ENCODE data around the gene ECHDC1.
"Not testable (repeated sequence)": the region's sequence is repeated elsewhere in the genome, so short reads cannot be mapped to it uniquely, and the experiment has no call there.

Gene ECHDC1, protein sequence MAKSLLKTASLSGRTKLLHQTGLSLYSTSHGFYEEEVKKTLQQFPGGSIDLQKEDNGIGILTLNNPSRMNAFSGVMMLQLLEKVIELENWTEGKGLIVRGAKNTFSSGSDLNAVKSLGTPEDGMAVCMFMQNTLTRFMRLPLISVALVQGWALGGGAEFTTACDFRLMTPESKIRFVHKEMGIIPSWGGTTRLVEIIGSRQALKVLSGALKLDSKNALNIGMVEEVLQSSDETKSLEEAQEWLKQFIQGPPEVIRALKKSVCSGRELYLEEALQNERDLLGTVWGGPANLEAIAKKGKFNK

DNA sequence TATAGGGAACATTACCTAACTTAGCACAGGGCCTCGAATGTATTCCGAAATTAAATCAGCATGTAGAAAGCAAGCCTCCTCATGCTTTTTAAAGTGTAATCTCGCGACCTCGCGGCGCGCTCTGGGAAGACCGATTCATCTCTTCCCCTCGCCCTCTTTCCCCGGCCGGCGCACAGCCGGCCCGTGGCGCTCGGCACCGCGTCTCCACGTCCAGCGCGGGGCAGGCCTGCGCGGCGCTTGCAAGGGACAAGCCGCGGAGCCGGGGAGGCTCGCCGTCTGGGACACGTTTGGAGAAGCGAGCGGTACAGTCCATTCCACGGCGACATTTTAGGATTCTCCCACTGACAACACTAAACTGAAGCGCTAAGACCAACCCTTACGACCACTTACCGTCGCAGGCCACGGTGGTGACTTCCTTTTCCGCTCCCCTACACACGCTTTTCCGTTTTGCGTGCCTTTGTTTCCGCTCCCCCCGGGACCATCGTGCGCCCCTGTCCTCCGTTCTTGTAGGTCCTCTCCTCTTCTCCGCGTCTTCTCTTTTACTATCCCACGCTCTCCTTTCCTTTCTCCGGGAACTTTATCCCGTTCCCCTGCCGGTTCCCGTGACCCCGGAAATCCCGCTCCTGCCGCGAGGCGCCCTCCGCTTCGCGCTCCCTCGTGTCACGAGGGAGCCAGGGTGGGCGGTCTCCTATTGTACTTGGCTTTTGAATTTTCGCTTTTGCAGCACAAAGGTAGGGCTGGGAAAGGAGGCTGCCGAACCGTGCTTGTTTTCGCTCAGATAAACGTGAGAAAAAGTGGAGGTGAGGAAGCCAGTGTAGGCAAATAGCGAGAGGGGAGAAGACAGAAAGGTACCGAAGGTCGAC, at the start of gene ECHDC1:
ECHDC1 (minus strand) TSS at position 664 of the 863 bp plus-strand sequence. CDS start 12,581 bp downstream, outside the sequence.
- DNase-seq, result peak; percentile 41 to 67

DNA sequence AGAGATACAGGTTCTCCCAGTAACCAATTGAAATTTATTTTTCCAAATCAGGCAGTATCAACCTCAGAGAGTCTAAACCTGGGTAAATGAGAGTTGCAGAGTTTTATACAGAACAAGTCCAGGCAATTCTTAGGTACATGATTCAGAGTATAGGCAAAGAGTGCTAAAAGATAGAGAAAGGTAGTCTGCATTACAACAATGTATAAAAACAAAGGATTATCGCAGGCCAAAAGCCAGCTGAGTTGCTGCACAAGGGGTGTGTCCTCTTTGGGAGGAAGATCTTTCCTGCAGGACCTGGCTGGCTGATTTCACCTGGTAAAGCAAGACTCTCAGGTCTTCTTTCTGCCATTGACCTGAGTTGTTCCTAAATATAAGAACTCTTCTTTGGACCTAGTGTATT, 48.9 kb upstream of the ECHDC1 start:
- no peak for DNase-seq

DNA sequence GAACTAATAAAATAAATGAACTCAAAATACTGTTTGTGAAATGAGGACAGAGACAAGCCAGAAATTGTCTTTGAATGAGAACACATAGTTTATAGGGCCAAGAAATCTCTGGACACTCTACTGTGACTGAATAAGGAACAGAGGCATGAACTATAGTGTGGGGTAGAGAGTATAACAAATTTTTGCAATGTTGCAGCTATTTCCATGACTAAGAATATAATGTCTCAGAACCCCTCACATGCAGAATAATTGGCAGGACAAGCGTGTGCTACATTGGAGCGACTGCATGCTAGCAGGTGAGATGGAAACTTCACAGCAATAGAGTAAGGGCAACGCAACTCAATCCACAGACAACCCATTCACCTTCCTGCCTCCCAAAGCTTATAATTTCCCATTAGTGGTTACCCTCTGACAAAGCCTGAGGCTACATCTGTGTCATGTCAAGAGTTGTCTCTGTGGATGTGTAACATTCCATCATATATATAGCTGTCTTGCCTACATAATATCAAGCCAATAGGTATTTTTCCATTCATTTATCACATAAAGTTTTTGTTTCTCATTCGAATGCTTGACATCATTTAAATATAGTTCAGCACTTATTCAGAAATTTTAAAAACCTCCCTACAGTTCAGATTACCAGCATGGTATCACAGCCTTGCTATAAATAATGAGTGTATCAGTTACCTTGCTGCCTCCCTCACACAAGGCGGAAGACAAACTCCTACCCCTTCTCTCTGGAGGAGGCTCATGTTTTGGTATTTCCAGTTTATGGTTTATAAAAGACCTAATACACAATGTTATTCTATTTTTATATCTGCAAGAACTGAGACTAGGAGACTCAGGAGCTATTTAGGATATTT, 47.9 kb upstream of the ECHDC1 start:
- DNase-seq, result no peak

DNA sequence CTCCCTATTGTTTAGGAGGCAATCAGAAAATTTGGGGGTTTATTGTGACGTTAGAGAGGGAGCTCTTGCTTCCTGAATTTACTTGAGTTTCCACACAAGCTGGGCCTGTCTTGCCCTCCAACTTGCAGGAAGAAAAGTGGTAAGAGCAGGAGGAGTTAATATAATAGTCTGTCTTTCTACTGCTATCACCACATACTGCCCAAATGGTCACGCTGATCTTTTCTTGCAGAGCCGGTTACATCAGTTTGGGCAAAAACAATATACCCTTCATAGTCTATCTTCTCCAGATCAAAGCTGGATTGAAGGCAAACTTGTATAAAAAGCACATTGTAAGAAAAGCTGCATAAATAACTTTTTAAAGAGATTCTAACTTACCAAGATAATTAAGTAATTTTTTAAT, 46.3 kb upstream of the ECHDC1 start:
- DNase-seq, result no peak

DNA sequence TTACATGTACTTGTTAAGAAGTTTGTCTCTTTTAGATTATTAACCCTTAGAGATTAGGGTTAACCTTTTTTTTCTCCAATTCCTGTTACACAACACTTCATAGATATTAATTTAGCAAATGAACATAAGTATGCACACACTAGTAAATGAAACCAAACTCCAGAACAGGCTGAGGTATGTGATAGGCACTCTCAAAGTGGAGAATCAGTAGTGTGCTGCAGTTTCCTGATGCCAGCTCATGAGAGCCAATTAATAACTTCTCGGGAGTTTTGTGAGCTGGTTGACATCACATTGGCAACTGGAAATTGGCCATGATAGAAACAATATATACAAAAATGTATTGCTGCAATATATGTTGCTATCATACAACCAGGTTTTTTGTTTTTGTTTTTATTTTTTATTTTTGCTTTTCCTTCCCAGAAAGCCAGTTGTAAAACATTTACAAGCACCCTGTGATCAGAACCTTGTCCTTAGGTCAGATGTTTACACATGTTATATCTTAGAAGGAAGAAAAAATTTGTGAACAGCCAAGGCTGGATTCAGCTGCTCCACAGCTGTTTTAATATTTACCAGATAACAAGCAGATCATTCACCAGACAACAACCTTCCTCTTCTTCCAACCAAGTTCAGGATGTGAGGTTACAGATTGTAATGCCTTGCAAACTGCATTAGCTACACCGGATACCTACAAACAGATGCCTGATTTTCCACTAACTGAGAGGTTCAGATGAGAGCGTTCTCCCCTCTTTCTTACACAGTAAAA, 42.4 kb upstream of the ECHDC1 start:
- no peak for DNase-seq

DNA sequence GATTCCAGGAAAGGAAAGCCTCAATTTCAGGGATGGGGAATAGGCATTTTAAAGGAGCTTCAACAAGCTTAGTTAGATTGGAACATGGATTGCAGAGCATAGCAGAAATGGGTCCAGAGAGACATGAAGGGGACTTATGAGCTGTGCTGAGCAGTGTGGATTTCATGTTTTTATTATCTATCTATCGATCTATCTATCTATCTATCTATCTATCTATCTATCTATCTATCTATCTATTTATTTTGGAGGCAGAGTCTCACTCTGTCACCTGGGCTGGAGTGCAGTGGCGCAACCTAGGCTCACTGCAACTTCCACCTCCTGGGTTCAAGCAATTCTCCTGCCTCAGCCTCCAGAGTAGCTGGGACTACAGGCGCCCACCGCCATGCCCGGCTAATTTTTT, 41.4 kb upstream of the ECHDC1 start:
- DNase-seq, result not testable (repeated sequence)

DNA sequence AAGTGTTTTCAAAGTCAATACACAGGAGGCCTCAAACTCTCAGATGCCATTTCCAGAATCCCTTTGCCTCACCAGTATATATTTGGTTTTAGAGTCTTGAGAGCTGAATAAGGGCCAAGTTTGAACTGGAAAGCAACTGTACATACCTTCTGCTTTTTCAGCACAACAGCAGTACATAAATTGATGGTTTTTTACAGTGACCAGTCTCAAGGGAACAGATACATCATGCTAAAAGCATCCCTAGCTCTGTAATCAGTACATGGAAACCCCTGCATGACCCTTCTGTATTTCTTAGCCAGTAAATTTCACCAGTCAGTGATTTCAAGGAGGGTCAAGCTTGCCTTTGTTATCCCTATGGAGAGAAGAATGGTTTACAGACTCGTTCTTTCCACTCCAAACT, 40.6 kb upstream of the ECHDC1 start:
- DNase-seq, result peak in 1 of 2 experiments; percentile 1

DNA sequence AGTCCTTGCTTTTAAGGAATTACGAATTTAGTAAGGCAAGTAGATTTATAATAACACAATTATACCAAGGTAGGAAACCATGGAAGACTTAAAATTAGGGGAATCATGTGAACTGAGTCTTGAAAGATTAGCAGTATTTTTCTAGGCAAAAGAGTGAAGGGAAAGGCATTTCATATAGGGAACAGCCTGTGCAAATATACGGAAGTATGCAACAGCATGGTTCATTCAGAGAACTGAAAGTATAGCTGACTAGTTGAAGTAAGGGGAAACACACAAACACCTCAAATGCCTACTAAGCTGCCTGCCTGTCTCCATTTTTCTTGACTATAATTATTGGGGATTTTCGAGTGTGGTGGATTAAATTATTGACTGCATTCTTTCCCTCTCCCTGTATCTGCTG, 39.0 kb upstream of the ECHDC1 start:
- no peak for DNase-seq

DNA sequence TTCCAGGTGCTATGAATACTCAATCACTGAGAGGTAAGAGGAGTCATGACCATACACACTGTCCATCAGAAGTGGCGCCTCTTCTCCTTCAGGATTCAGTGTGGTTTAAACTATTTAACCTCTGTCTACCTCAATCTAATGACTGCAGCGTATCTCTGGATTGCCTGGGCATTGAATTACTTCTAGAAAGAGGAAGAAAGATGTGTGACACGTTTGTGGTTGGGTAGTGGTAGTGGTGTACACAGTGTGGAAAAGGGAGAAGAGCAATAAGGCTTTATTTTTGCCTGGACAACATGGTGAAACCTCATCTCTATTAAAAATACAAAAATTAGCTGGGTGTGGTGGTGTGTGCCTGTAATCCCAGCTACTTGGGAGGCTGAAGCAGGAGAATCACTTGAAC, 38.0 kb upstream of the ECHDC1 start:
- DNase-seq, result no peak

DNA sequence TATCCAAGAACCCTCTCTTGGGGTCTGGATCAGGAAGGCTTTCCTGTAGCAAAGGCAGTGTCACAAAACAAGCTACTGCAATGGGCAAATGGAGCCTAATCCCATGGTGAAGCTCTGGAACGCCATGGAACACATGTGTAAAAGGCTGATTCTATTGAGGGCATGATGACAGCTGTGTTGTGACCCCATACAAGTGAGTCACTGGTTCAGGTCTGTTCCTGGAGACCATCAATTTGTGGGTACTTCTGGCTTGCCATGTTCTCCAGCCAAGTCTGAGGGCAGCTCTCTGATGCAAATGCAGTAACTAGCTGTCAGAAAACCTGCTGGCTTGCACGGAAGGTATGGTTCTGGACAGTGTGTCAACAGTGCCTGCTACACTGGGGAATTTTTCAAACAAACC, 33.3 kb upstream of the ECHDC1 start:
- no peak for DNase-seq

DNA sequence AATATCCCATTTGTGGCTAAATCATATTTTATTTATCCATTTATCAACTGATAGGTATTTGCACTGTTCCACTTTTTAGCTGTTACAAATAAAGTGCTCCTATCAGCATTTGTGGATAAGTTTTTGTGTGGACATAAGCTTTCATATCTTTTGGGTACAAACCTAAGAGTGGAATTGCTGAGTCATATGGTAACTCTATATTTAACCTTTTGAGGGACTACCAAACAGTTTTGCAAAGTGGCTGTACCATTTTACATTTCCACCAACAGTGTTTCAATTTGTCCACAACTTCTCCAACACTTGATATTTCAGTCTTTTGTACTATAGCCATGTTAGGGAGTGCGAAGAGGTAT, 23.6 kb upstream of the ECHDC1 start:
- DNase-seq, result no peak

DNA sequence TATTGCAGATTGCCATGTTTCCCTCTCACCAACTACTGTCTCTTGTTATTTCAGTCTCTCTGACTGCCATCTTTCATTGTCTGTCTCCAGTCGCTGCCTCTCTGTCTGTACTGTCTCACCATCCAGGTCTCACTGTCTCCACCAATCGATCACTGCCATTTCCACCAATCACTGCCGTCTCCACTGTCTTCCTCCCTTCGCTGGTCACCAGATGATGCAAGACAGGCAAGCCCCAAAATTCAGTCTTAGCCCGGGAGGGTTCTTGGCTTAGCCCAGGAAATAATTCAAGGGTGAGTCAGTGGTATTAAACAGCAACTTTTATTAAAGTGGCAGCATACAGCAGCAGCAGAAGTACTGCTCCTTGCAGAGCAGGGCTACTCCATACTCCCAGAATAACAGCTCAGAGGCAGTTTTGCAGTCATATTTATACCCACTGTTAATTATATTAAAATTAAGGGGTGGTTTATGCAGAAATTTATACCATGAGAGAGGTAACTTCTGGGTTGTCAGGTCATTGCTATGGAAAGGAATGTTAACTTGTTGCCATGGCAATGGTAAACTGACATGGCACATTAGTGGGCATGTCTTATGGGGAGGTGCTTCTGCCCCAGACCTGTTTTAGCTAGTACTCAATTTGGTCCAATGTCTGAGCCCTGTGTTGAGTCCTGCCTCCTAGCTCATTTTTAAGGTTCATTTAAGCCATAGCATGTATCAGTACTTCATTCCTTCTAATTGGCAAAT, 23.0 kb upstream of the ECHDC1 start:
- DNase-seq, result no peak

DNA sequence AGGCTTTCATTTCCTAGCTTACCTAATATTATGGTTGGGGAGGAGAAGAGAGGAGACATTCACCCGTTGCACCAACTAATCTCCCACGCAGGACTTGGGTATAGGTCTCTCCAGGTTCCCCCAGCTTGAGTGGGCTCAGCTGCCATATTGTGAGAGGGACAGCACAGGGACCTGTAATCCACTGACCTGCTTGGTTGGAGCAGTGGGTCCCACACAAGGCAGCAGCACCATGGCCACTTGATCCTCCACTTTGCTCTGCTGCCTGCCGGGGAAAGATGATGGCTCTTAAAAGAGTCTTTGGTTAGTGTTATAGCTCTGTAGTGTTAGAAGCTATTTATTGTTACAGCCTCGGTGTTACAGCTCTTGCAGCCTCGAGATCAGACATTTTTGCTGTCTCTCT, 22.5 kb upstream of the ECHDC1 start:
- no peak for DNase-seq

DNA sequence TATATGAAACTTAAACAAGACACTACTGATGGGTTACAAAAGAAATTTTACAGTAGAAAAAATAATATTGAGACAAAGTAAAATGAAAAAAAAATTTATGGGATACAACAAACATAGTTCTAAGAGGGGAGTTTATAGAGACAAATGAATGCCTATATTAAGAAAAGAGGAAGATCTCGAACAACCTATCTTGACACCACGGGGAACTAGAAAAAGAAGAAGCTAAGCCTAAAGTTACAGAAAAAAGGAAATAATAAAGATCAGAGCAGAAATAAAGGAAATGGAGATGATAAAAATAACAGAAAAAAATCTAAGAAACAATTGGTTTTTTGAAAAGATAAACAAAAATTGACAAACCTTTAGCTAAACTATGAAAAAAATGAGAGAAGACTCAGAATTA, 9.1 kb upstream of the ECHDC1 start:
- DNase-seq, result no peak

DNA sequence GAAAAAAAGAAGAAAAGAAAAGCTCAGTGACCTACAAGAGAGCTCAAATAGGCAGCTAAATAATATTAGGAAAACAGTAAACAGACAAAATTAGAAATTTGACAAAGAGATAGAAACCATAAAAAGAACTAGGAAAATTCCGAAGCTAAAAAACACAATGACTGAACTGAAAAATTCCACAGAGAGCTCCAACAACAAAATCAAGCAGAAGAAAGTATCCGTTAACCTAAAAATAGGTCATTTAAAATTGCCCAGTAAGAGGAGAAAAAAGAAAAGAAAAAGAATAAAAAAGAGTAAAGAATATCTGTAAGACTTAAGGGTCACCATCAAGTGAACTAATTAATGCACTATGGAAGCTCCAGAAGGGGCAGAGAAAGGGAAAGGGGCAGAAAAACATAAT, 6.6 kb upstream of the ECHDC1 start:
- no peak for DNase-seq

DNA sequence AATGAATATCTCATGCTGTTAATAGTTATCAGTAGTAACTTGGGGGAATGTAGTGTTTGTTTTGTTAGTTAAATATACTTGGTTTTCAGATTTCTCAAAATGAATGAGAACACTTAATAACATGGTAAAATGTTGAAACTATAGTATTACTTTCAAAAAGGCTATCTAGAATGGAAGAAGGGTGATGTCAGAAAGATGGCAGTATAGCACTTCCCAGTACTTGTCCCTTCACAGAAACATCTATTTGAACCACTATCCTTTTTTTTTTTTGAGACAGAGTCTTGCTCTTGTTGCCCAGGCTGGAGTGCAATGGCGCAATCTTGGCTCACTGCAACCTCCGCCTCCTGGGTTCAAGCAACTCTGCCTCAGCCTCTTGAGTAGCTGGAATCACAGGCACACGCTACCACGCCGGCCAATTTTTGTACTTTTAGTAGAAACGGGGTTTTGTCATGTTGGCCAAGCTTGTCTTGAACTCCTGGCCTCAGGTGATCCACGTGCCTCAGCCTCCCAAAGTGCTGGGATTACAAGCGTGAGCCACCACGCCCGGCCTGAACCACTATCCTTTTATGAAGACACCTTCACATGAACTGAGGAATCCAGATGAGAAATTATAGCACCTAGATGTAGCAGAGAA, 4.7 kb upstream of the ECHDC1 start:
- no peak for DNase-seq

DNA sequence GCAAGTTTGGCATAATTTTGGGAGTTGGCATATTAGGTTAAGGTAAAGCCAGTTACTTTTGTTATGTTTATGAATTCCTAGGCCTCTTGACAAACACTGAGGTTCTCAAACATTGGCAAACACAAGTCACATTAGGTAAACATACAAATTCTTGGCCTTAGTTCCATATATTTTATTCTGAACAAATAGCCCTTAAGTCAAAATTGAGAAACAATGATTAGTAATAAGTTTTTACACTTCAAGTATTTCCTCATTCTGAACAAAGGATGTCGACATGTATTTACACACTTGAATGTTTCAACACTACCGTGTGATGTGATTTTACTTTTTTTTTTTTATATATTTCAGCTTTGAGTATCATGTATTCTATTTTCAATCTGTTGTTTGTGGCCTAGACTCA, 3.8 kb upstream of the ECHDC1 start:
- no peak for DNase-seq

DNA sequence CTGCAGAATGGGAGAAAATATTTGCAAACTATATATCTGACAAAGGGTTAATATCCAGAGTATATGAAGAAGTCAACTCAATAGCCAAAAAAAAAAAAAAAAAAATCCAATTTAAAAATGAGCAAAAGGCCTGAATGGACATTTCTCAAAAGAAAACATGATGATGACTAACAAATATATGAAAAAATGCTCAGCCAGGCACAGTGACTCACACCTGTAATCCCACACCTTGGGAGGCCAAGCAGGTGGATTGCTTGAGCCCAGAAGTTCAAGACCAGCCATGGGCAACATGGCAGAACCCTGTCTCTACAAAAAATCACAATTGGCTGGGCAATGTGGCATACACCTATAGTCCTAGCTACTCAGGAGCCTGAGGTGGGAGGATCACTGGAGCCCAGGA, 2.1 kb upstream of the ECHDC1 start:
- DNase-seq, result no peak

DNA sequence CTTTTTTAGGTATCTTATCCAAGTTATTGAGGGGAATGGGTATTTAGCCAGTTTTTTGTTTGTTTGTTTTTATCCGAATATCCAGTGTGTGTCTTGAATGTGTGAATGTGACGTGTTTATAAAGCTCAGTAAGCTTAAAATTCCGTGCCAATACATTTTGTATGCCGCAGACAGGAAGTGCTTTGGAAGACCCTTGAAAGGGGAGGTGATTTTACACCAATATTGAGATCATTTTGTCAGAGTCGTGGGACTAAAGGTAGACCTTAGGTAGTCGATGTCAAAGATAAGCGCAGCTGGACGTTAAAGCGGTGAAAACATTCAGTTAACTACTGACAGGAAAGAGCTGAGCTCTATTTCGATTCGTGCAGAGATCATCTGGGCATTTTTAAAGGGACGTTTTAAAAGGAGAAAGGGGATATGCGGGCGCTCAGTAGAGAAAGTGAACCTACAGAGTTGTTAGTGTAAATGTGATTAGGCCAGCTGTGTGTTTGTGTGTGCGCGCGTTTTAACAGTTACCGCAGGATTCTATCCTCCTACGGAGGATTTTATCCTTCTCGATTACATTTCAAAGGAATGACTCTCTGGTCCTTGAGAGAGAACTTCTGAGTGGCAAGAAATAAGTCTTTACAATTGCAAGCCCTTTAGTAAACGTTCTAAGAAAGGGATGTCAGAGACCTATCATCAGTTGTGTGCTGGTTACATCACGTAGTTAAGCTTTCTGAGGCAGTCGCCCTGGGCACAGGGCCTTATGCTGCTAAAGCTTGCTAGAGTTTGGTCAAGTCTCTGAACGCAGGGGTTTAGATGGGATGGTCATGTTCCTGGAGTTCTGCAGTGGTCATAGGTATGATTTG, 625 bp upstream of the ECHDC1 start:
- DNase-seq, result no peak

DNA sequence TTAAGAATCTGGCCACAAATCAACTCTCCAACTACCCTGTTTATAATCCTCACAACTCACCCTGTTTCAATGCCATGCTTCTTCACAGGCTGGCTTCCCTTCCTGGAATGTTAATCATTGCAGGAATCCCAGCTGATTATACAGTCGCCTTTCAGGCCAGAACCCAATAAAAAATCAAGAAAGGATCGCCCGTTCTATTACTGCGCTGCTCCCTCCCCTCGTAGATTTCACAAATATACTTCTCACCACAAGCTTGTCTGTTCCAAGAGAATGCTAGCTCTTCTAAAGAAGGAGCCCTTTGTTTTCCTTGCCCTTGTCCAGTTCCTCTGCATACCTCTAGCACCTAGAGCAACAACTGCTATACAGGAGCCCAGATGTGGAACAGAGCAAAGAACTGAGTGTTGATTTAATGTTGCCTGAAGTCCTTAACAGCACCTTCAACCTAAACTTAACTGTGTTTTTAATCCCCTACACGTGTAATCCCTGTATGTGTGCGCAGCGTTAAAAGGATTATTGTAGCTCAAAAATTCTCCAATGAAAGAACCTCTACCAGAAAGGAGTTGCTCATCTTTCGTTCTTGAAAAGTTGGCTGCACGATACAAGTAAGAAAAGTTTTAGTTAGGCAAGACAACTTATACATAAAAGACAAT, 988 bp downstream of the ECHDC1 start:
- DNase-seq, result no peak

Data from NCI-H446 (cell line).